CD4-positive, CD25-positive, alpha-beta regulatory T cell (primary cell): Measurements from ENCODE around the gene VWA7. TPM values are rescaled to one million over a fixed set of nuclear protein-coding genes. Genes with fewer than 3 reads are reported as not detected.

ENCODE experiments used
- ATAC-seq, 2 donors: fragments of 150-1000 bp; cut with Tn5 transposase; one replicate each; pipeline ENCODE4 v1.10.0; 2021; ENCODE audit warnings: low read depth in 2 of 2, moderate number of reproducible peaks in 2 of 2, moderate library complexity in 1 of 2
- DNase-seq, 3 donors: peaks; one replicate each; pipeline versions ENCODE4 v3.0.0 to v3.0.0-alpha.2; 2012 to 2022; ENCODE audit warnings: mixed read lengths in 1 of 3
- H3K27ac ChIP-seq: one replicate; pipeline ENCODE4 v1.7.0; 2013; ENCODE audit warnings: mild to moderate bottlenecking, low read length; ENCODE audit not compliant: insufficient read depth, poor library complexity, severe bottlenecking
- H3K27me3 ChIP-seq: one replicate; pipeline ENCODE4 v1.7.0; 2013; ENCODE audit warnings: low read length; ENCODE audit not compliant: control insufficient read depth, insufficient read depth
- H3K36me3 ChIP-seq: one replicate; pipeline ENCODE4 v1.7.0; 2013; ENCODE audit warnings: mild to moderate bottlenecking, low read length, moderate library complexity; ENCODE audit not compliant: control insufficient read depth, insufficient read depth
- H3K4me1 ChIP-seq: 2 replicates; pipeline ENCODE4 v1.7.0; 2013; ENCODE audit warnings: mild to moderate bottlenecking, low read length; ENCODE audit not compliant: insufficient read depth, control insufficient read depth, poor library complexity, severe bottlenecking
- H3K4me3 ChIP-seq: one replicate; pipeline ENCODE4 v1.7.0; 2013; ENCODE audit warnings: low read depth, mild to moderate bottlenecking, low read length, moderate library complexity
- H3K9me3 ChIP-seq, 2 experiments: 1 replicate in 1 of 2; 2 replicates in 1 of 2; pipeline ENCODE4 v1.7.0; 2013; ENCODE audit warnings: low read length in 2 of 2, mild to moderate bottlenecking in 1 of 2, moderate library complexity in 1 of 2; ENCODE audit not compliant: control insufficient read depth in 2 of 2
- H3K27ac Mint-ChIP-seq, 3 donors: one replicate each; pipeline ENCODE4 v1.8.0; 2020 to 2022; ENCODE audit warnings: mild to moderate bottlenecking in 3 of 3, mixed read lengths in 3 of 3, moderate library complexity in 2 of 3
- H3K27me3 Mint-ChIP-seq: one replicate; pipeline ENCODE4 v1.8.0; 2022; ENCODE audit warnings: mild to moderate bottlenecking, mixed read lengths
- H3K36me3 Mint-ChIP-seq: one replicate; pipeline ENCODE4 v1.8.0; 2020; ENCODE audit warnings: mixed read lengths
- H3K4me1 Mint-ChIP-seq, 4 donors: one replicate each; pipeline ENCODE4 v1.8.0; 2020 to 2022; ENCODE audit warnings: mixed read lengths in 4 of 4, mild to moderate bottlenecking in 1 of 4
- H3K4me3 Mint-ChIP-seq, 4 donors: one replicate each; pipeline ENCODE4 v1.8.0; 2020 to 2022; ENCODE audit warnings: mild to moderate bottlenecking in 4 of 4, mixed read lengths in 4 of 4, moderate library complexity in 3 of 4
- H3K9me3 Mint-ChIP-seq, 7 donors: one replicate each; pipeline ENCODE4 v1.8.0; 2020 to 2022; ENCODE audit warnings: mixed read lengths in 7 of 7, mild to moderate bottlenecking in 3 of 7, moderate library complexity in 2 of 7
- polyA plus RNA-seq, 4 donors: library from polyadenylated mRNA; unstranded; fragments of 300-500 nt; fragmentation: Illumina TruSeq; gene quantifications; one replicate each; pipeline ENCODE4 v1.2.3, GENCODE V29; 2021
- total RNA-seq: library from RNA; stranded (reverse); gene quantifications from one replicate; pipeline ENCODE4 v1.2.3, GENCODE V29; 2022

Gene VWA7
- total and polyA plus RNA-seq, 5 donors from 2014 or later = 0.91 to 6.8 (median 1.2) TPM

- H3K4me3 ChIP-seq = no peak overlapping the region
- Mint-ChIP-seq H3K27me3 (no peaks in the 10 kb centered on the region), H3K27ac (no peak overlapping the region), H3K36me3 (peaks cover 18% of the 10 kb centered on the region), H3K4me1 (peaks cover under 1 to 7% (median 1%) of the 10 kb centered on the region in 4 donors), H3K9me3 (no peaks in the 10 kb centered on the region), H3K4me3 (no peak overlapping the region)
- H3K27me3 ChIP-seq = no peaks in the 10 kb centered on the region
- no peak overlapping the region for H3K27ac ChIP-seq
- H3K9me3 ChIP-seq = no peaks in the 10 kb centered on the region
- DNase-seq (no peak), ATAC-seq (no peak)
- peaks cover 20% of the 10 kb centered on the region for H3K36me3 ChIP-seq
- H3K4me1 ChIP-seq = no peaks in the 10 kb centered on the region
Observed at GRCh38 chr6:31785475-31785874, 8.3 kb upstream of the VWA7 start.

DNA sequence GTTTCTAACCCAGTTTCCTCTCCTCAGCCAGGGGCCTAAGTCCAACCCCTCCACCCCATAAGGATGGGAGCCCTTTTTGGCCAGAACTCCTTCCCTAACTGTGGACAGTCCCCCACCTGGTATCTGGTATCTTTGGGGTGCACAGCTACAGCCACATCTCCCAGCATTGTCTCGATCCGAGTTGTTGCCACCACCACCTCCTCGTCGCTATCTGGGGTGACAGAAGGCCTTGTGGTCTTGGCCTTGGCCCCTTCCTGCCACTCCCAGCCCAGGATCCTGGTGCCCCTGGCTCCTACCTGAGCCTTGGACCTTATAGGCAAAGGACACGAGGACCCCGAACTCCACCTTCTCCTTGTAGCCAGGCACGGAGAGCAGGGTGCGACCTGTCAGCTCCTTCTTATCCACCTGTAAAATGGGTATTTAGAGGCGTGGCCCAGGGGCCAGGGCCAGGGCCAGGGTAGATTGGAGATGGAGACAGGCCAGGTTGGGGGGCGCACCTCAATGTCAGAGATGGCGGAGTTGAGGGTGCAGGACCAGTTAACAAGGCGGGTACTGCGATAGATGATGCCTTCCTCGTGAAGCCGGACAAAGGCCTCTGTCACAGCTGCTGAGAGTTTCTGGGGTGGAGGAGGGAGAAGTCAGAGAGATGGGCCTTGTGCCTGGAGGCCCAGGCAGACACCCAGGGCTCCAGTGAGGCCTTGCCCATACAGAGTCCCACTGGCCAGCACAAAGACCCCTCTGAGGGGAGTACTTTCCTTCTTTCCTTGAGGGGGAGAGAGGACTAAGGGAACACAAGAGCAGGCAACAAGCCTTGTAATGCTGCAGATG, 7.2 kb upstream of the VWA7 start:
- Histone ChIP-seq H3K27ac (no peak overlapping the region), H3K9me3 (no peaks in the 10 kb centered on the region), H3K27me3 (no peaks in the 10 kb centered on the region), H3K4me3 (no peak overlapping the region), H3K36me3 (peaks cover 23% of the 10 kb centered on the region), H3K4me1 (no peaks in the 10 kb centered on the region)
- Mint-ChIP-seq H3K9me3 (no peaks in the 10 kb centered on the region), H3K27me3 (no peaks in the 10 kb centered on the region), H3K4me3 (no peak overlapping the region), H3K4me1 (peaks cover 0 to 3% (median 0%) of the 10 kb centered on the region in 4 donors), H3K36me3 (peaks cover 18% of the 10 kb centered on the region), H3K27ac (peak overlapping the region in 1 of 3 donors; percentile 36)
- DNase-seq = no peak
- no peak for ATAC-seq

GRCh38 chr6:31782126-31782855, 5.2 kb upstream of the VWA7 start:
- Histone ChIP-seq H3K27ac (no peak overlapping the region), H3K27me3 (no peaks in the 10 kb centered on the region), H3K4me1 (peaks cover 6% of the 10 kb centered on the region), H3K36me3 (peaks cover 26% of the 10 kb centered on the region), H3K9me3 (no peaks in the 10 kb centered on the region), H3K4me3 (no peak overlapping the region)
- Mint-ChIP-seq H3K9me3 (no peaks in the 10 kb centered on the region), H3K27me3 (no peaks in the 10 kb centered on the region), H3K4me1 (peaks cover 0 to 7% (median 3%) of the 10 kb centered on the region in 4 donors), H3K27ac (peak overlapping the region in 1 of 3 donors; percentile 31), H3K36me3 (peaks cover 18% of the 10 kb centered on the region), H3K4me3 (no peak overlapping the region)
- no peak for DNase-seq
- ATAC-seq = no peak

- Mint-ChIP-seq H3K36me3 (peaks cover 18% of the 10 kb centered on the region), H3K27me3 (peaks cover under 1% of the 10 kb centered on the region), H3K4me3 (no peak overlapping the region), H3K9me3 (no peaks in the 10 kb centered on the region), H3K27ac (peak overlapping the region in 1 of 3 donors; percentile 59), H3K4me1 (peaks cover 0 to 15% (median 6%) of the 10 kb centered on the region in 4 donors)
- DNase-seq (no peak), ATAC-seq (no peak)
- Histone ChIP-seq H3K27ac (no peak overlapping the region), H3K27me3 (no peaks in the 10 kb centered on the region), H3K36me3 (peaks cover 26% of the 10 kb centered on the region), H3K4me3 (no peak overlapping the region), H3K4me1 (peaks cover 14% of the 10 kb centered on the region), H3K9me3 (no peaks in the 10 kb centered on the region)
Observed at GRCh38 chr6:31781244-31782125, 4.4 kb upstream of the VWA7 start.

- no peak overlapping the region for H3K4me3 Mint-ChIP-seq
- Histone ChIP-seq H3K36me3 (peaks cover 26% of the 10 kb centered on the region), H3K27ac (no peak overlapping the region), H3K9me3 (no peaks in the 10 kb centered on the region), H3K27me3 (no peaks in the 10 kb centered on the region), H3K4me3 (no peak overlapping the region), H3K4me1 (peaks cover 22% of the 10 kb centered on the region)
- no peak for DNase-seq
- peak overlapping the region in 1 of 3 donors; percentile 59 for H3K27ac Mint-ChIP-seq
- H3K27me3 Mint-ChIP-seq = peaks cover 4% of the 10 kb centered on the region
- peaks cover 18% of the 10 kb centered on the region for H3K36me3 Mint-ChIP-seq
- no peaks in the 10 kb centered on the region for H3K9me3 Mint-ChIP-seq
- peaks cover 0 to 19% (median 7%) of the 10 kb centered on the region in 4 donors for H3K4me1 Mint-ChIP-seq
- no peak for ATAC-seq
Observed at GRCh38 chr6:31780507-31781243, 3.5 kb upstream of the VWA7 start.

- no peaks in the 10 kb centered on the region for H3K27me3 ChIP-seq
- no peak overlapping the region for H3K4me3 ChIP-seq
- peaks cover 24% of the 10 kb centered on the region for H3K4me1 ChIP-seq
- Mint-ChIP-seq H3K36me3 (peaks cover 18% of the 10 kb centered on the region), H3K9me3 (no peaks in the 10 kb centered on the region), H3K27me3 (peaks cover 4% of the 10 kb centered on the region), H3K27ac (no peak overlapping the region), H3K4me3 (no peak overlapping the region), H3K4me1 (peaks cover 0 to 26% (median 7%) of the 10 kb centered on the region in 4 donors)
- DNase-seq (no peak), ATAC-seq (no peak)
- H3K27ac ChIP-seq = no peak overlapping the region
- no peaks in the 10 kb centered on the region for H3K9me3 ChIP-seq
- peaks cover 20% of the 10 kb centered on the region for H3K36me3 ChIP-seq
Observed at GRCh38 chr6:31779908-31780307, 2.8 kb upstream of the VWA7 start.
